GM12878 (cell line): ENCODE data around the gene PPP4C. TPM values are rescaled to one million over a fixed set of nuclear protein-coding genes. Genes with fewer than 3 reads are reported as not detected.

Experiments
- ATF2 ChIP-seq: IDR thresholded peaks from 2 replicates; pipeline ENCODE4 v1.6.1; 2012; ENCODE audit warnings: low read length, inconsistent platforms
- BHLHE40 ChIP-seq, 2 experiments: fragments of 450-650 bp in 1 of 2; IDR thresholded peaks; 2 replicates each; pipeline ENCODE4 v1.6.1; 2011 to 2017; ENCODE audit warnings: low read depth in 2 of 2, borderline replicate concordance in 1 of 2, improper control_type of control experiment in 1 of 2, low read length in 1 of 2, mild to moderate bottlenecking in 1 of 2
- EED ChIP-seq: sonication (generic); IDR thresholded peaks from 2 replicates; pipeline ENCODE4 v1.6.1; 2016; ENCODE audit warnings: antibody characterized with exemption, low read depth
- FOS ChIP-seq: IDR thresholded peaks from 3 replicates; pipeline ENCODE4 v1.6.1; 2011; ENCODE audit warnings: borderline replicate concordance; ENCODE audit not compliant: insufficient read length; ENCODE audit errors: extremely low read depth
- IKZF2 ChIP-seq, 2 experiments: fragments of 450-650 bp; IDR thresholded peaks; 2 replicates each; pipeline ENCODE4 v1.6.1; 2017; ENCODE audit warnings: mild to moderate bottlenecking in 2 of 2, moderate library complexity in 2 of 2
- NFYA ChIP-seq: IDR thresholded peaks from 2 replicates; pipeline ENCODE4 v1.6.1; 2011; ENCODE audit warnings: low read depth, mild to moderate bottlenecking, low read length, improper control_type of control experiment, borderline replicate concordance
- NR2F1 ChIP-seq: fragments of 450-650 bp; conservative IDR thresholded peaks from 2 replicates; pipeline ENCODE4 v1.6.1; 2017; ENCODE audit warnings: mild to moderate bottlenecking
- POLR2AphosphoS5 ChIP-seq: IDR thresholded peaks from 2 replicates; pipeline ENCODE4 v1.6.1; 2011; ENCODE audit warnings: mild to moderate bottlenecking, low read length, inconsistent platforms
- RCOR1 ChIP-seq: conservative IDR thresholded peaks from 2 replicates; pipeline ENCODE4 v1.6.1; 2012; ENCODE audit warnings: low read depth, low read length, improper control_type of control experiment
- RELA ChIP-seq: fragments of 450-650 bp; IDR thresholded peaks from 2 replicates; pipeline ENCODE4 v1.8.0; 2014; ENCODE audit warnings: borderline replicate concordance; ENCODE audit not compliant: partially characterized antibody
- RELB ChIP-seq: fragments of 450-650 bp; IDR thresholded peaks from 2 replicates; pipeline ENCODE4 v1.6.1; 2017; ENCODE audit warnings: low read depth, mild to moderate bottlenecking, moderate library complexity
- SREBF1 ChIP-seq: IDR thresholded peaks from 2 replicates; pipeline ENCODE4 v1.6.1; 2012; ENCODE audit warnings: mild to moderate bottlenecking, low read length
- SREBF2 ChIP-seq: IDR thresholded peaks from 2 replicates; pipeline ENCODE4 v1.6.1; 2012; ENCODE audit warnings: mild to moderate bottlenecking, low read length
- ZNF622 ChIP-seq: fragments of 450-650 bp; IDR thresholded peaks from 2 replicates; pipeline ENCODE4 v1.6.1; 2017; ENCODE audit warnings: mild to moderate bottlenecking, inconsistent platforms
- ZSCAN29 ChIP-seq: fragments of 450-650 bp; IDR thresholded peaks from 2 replicates; pipeline ENCODE4 v1.6.1; 2017; ENCODE audit warnings: mild to moderate bottlenecking, moderate library complexity
- polyA plus RNA-seq, 11 experiments: library from polyadenylated mRNA; depleted of rRNA in 4 of 11; unstranded in 6 of 11; stranded (reverse) in 5 of 11; fragments of >200 nt; fragmentation: Nextera tagmentation in 4 of 11; fragmentation: Illumina TruSeq in 1 of 11; extraction: Ambion mirVana in 4 of 11; extraction: Trizol in 1 of 11; gene quantifications; 1 replicate in 1 of 11; 2 replicates in 10 of 11; pipeline versions ENCODE4 v1.2.1 to v1.2.3, GENCODE V29; 2011 to 2016; ENCODE audit warnings: inconsistent platforms in 2 of 11, missing spikeins in 2 of 11, low read depth in 1 of 11
- total RNA-seq, 4 experiments: library from RNA; depleted of rRNA in 3 of 4; stranded (reverse); fragments of >200 nt in 3 of 4; fragmentation: Illumina TruSeq in 1 of 4; extraction: Trizol in 1 of 4; gene quantifications; 2 replicates each; pipeline versions ENCODE4 v1.2.1 to v1.2.3, GENCODE V29; 2013 to 2021
- TF ChIP-seq, protein P1 (sequence below): IDR thresholded peaks from 2 replicates; pipeline ENCODE4 v1.6.1; 2011; ENCODE audit warnings: borderline replicate concordance, low read depth, mild to moderate bottlenecking, moderate library complexity, mixed read lengths, low read length; ENCODE audit not compliant: insufficient read depth; ENCODE audit errors: extremely low read length
- TF ChIP-seq, protein P2 (sequence below): fragments of 450-650 bp; IDR thresholded peaks from 2 replicates; pipeline ENCODE4 v1.6.1; 2017; ENCODE audit warnings: mild to moderate bottlenecking, moderate library complexity
- TF ChIP-seq, protein P3 (sequence below): fragments of 150-350 bp; IDR thresholded peaks from 2 replicates; pipeline ENCODE4 v1.6.1; 2016; ENCODE audit warnings: low read depth, low read length

PPP4C gene
- total and polyA plus RNA-seq, 10 of the 15 experiments (the other 5 are each of a cell fraction or from before 2014, with no cell fraction given): 2.7 to 240 (median 124) TPM

GRCh38 chr16:30052671-30053372 is 23.0 kb upstream of the PPP4C start (continued):
- peak; percentile 62 to 65; a peak in 3 of 4 replicates for TF ChIP-seq IKZF2 (IDR thresholded peaks at IDR 0.05)
- TF ChIP-seq FOS: no peak
- no peak for TF ChIP-seq EED
- no peak for TF ChIP-seq RCOR1
- TF ChIP-seq NFYA: no peak
- peak; percentile 56; the same call in 1 of the 2 replicates for TF ChIP-seq RELB
- TF ChIP-seq, protein P1, sequence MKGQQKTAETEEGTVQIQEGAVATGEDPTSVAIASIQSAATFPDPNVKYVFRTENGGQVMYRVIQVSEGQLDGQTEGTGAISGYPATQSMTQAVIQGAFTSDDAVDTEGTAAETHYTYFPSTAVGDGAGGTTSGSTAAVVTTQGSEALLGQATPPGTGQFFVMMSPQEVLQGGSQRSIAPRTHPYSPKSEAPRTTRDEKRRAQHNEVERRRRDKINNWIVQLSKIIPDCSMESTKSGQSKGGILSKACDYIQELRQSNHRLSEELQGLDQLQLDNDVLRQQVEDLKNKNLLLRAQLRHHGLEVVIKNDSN: no peak
- TF ChIP-seq, protein P2, sequence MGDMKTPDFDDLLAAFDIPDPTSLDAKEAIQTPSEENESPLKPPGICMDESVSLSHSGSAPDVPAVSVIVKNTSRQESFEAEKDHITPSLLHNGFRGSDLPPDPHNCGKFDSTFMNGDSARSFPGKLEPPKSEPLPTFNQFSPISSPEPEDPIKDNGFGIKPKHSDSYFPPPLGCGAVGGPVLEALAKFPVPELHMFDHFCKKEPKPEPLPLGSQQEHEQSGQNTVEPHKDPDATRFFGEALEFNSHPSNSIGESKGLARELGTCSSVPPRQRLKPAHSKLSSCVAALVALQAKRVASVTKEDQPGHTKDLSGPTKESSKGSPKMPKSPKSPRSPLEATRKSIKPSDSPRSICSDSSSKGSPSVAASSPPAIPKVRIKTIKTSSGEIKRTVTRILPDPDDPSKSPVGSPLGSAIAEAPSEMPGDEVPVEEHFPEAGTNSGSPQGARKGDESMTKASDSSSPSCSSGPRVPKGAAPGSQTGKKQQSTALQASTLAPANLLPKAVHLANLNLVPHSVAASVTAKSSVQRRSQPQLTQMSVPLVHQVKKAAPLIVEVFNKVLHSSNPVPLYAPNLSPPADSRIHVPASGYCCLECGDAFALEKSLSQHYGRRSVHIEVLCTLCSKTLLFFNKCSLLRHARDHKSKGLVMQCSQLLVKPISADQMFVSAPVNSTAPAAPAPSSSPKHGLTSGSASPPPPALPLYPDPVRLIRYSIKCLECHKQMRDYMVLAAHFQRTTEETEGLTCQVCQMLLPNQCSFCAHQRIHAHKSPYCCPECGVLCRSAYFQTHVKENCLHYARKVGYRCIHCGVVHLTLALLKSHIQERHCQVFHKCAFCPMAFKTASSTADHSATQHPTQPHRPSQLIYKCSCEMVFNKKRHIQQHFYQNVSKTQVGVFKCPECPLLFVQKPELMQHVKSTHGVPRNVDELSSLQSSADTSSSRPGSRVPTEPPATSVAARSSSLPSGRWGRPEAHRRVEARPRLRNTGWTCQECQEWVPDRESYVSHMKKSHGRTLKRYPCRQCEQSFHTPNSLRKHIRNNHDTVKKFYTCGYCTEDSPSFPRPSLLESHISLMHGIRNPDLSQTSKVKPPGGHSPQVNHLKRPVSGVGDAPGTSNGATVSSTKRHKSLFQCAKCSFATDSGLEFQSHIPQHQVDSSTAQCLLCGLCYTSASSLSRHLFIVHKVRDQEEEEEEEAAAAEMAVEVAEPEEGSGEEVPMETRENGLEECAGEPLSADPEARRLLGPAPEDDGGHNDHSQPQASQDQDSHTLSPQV: no peak
- TF ChIP-seq, protein P3, sequence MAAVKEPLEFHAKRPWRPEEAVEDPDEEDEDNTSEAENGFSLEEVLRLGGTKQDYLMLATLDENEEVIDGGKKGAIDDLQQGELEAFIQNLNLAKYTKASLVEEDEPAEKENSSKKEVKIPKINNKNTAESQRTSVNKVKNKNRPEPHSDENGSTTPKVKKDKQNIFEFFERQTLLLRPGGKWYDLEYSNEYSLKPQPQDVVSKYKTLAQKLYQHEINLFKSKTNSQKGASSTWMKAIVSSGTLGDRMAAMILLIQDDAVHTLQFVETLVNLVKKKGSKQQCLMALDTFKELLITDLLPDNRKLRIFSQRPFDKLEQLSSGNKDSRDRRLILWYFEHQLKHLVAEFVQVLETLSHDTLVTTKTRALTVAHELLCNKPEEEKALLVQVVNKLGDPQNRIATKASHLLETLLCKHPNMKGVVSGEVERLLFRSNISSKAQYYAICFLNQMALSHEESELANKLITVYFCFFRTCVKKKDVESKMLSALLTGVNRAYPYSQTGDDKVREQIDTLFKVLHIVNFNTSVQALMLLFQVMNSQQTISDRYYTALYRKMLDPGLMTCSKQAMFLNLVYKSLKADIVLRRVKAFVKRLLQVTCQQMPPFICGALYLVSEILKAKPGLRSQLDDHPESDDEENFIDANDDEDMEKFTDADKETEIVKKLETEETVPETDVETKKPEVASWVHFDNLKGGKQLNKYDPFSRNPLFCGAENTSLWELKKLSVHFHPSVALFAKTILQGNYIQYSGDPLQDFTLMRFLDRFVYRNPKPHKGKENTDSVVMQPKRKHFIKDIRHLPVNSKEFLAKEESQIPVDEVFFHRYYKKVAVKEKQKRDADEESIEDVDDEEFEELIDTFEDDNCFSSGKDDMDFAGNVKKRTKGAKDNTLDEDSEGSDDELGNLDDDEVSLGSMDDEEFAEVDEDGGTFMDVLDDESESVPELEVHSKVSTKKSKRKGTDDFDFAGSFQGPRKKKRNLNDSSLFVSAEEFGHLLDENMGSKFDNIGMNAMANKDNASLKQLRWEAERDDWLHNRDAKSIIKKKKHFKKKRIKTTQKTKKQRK: no peak
- no peak for TF ChIP-seq ATF2
- TF ChIP-seq SREBF1: no peak
- TF ChIP-seq ZSCAN29: no peak
- TF ChIP-seq SREBF2: no peak
- TF ChIP-seq POLR2AphosphoS5: no peak
- TF ChIP-seq RELA: peak; percentile 59
- TF ChIP-seq BHLHE40 (IDR thresholded peaks at IDR 0.05; ENCODE audit: borderline replicate concordance in 1 of 2, low read depth in 2 of 2, low read length in 1 of 2): peak in 1 of 2 experiments; percentile 55; a peak in 2 of 4 replicates
- TF ChIP-seq NR2F1: no peak
- no peak for TF ChIP-seq ZNF622
